Thyroid gland (tissue), 4 donors: Measurements from ENCODE around the gene KIAA1549.

Source experiments
- POLR2A ChIP-seq, 2 donors: fragments of 450-650 bp; IDR thresholded peaks; one replicate each; pipeline ENCODE4 v1.6.1; 2017; ENCODE audit warnings: antibody characterized with exemption in 2 of 2, mild to moderate bottlenecking in 2 of 2, moderate library complexity in 1 of 2
- TF ChIP-seq, protein P1 (sequence below), 6 experiments: fragments of 200-600 bp in 3 of 6; fragments of 450-650 bp in 3 of 6; sonication (generic) in 3 of 6; IDR thresholded peaks; one replicate each; pipeline ENCODE4 v1.5.1; 2016 to 2019; ENCODE audit warnings: antibody characterized with exemption in 6 of 6, mild to moderate bottlenecking in 2 of 6, inconsistent platforms in 1 of 6, moderate library complexity in 1 of 6

DNA sequence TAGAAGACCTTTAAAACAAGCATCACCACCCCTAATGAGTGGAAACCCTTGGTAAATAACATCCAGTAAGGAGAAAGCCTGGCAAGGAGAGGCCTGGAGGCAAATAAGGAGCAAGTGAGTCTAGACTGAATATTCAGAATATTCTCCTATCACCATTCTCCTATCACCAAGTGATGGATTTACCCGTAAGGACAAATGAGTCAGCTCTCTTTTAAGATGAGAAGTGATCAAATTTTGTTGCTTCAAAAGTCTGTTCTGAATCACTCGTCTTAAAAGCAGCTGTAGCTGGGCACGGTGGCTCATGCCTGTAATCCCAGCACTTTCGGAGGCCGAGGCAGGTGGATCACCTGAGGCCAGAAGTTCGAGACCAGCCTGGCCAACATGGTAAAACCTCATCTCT lies 28.4 kb downstream of the KIAA1549 start:
- TF ChIP-seq POLR2A (IDR thresholded peaks at IDR 0.05), result no peak
- TF ChIP-seq, protein P1, sequence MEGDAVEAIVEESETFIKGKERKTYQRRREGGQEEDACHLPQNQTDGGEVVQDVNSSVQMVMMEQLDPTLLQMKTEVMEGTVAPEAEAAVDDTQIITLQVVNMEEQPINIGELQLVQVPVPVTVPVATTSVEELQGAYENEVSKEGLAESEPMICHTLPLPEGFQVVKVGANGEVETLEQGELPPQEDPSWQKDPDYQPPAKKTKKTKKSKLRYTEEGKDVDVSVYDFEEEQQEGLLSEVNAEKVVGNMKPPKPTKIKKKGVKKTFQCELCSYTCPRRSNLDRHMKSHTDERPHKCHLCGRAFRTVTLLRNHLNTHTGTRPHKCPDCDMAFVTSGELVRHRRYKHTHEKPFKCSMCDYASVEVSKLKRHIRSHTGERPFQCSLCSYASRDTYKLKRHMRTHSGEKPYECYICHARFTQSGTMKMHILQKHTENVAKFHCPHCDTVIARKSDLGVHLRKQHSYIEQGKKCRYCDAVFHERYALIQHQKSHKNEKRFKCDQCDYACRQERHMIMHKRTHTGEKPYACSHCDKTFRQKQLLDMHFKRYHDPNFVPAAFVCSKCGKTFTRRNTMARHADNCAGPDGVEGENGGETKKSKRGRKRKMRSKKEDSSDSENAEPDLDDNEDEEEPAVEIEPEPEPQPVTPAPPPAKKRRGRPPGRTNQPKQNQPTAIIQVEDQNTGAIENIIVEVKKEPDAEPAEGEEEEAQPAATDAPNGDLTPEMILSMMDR (IDR thresholded peaks at IDR 0.05), result no peak
